PC-3 (cell line): ENCODE measurements around the gene KDM4B.
"Not testable (repeated sequence)": the region's sequence is repeated elsewhere in the genome, so short reads cannot be mapped to it uniquely, and the experiment has no call there.

Experiments used
- CTCF ChIP-seq: fragments of 300-600 bp; sonication (generic); conservative IDR thresholded peaks from 2 replicates; pipeline ENCODE4 v1.5.1; 2017; ENCODE audit warnings: antibody characterized with exemption, low read depth, mild to moderate bottlenecking, low read length
- EZH2 ChIP-seq: fragments of 300-600 bp; sonication (generic); IDR thresholded peaks from one replicate; pipeline ENCODE4 v1.6.1; 2017; ENCODE audit warnings: antibody characterized with exemption, mild to moderate bottlenecking, low read length; ENCODE audit not compliant: unreplicated experiment

DNA sequence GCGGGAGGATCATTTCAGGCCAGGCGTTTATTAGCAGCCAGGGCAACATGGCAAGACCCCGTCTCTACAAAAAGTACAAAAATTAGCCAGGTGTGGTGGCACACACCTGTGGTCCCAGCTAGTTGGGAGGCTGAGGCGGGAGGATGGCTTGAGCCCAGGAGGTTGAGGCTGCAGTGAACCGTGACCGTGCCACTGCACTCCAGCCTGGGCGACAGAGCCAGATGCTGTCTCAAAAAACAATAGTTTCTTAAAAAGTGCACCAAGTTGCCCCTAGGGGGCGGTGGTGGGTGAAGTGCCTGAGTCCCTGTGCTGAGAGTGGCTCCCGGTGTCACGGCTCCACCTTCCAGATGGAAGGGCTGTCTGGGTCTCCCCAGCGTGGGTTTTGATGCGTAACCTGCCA is 60.7 kb downstream of the KDM4B start:
- peak; percentile 77 for TF ChIP-seq CTCF
- not testable (repeated sequence) for TF ChIP-seq EZH2
